K562 (cell line): ENCODE measurements around the gene TRIM38. TPM values are rescaled to one million over a fixed set of nuclear protein-coding genes. Genes with fewer than 3 reads are reported as not detected.

Source experiments
- C11orf30 ChIP-seq: fragments of 450-650 bp; IDR thresholded peaks from 2 replicates; pipeline ENCODE4 v1.6.1; 2016; ENCODE audit warnings: low read depth, mild to moderate bottlenecking
- CBFA2T3 ChIP-seq: fragments of 450-650 bp; IDR thresholded peaks from 2 replicates; pipeline ENCODE4 v1.6.1; 2017
- GTF2A2 ChIP-seq: IDR thresholded peaks from 2 replicates; pipeline ENCODE4 v1.6.1; 2016; ENCODE audit warnings: mild to moderate bottlenecking, missing genetic modification characterization, missing compliant biosample characterization
- KDM5B ChIP-seq: fragments of 200-600 bp; sonication (generic); IDR thresholded peaks from 2 replicates; pipeline ENCODE4 v1.6.1; 2012; ENCODE audit warnings: low read depth, mild to moderate bottlenecking, moderate library complexity, low read length, control low read depth, inconsistent platforms; ENCODE audit not compliant: insufficient replicate concordance
- KHSRP ChIP-seq: fragments of 450-650 bp; IDR thresholded peaks from 2 replicates; pipeline ENCODE4 v1.6.1; 2017
- KLF6 ChIP-seq: fragments of 250-450 bp; sonication (Bioruptor Pico); IDR thresholded peaks from 2 replicates; pipeline ENCODE4 v1.4.0; 2020; ENCODE audit warnings: mild to moderate bottlenecking, moderate library complexity, borderline replicate concordance
- POLR2AphosphoS2 ChIP-seq: IDR thresholded peaks from 2 replicates; pipeline ENCODE4 v1.6.1; 2012; ENCODE audit warnings: low read length, improper control_type of control experiment
- ZC3H11A ChIP-seq: IDR thresholded peaks from 2 replicates; pipeline ENCODE4 v1.6.1; 2012; ENCODE audit warnings: low read depth, low read length, improper control_type of control experiment
- ZNF57 ChIP-seq: fragments of 450-650 bp; formaldehyde crosslinking; IDR thresholded peaks from 2 replicates; pipeline ENCODE4 v1.4.0; 2020; ENCODE audit warnings: mild to moderate bottlenecking, moderate library complexity
- polyA plus RNA-seq, 8 experiments: library from polyadenylated mRNA; depleted of rRNA in 4 of 8; stranded (reverse) in 5 of 8; unstranded in 3 of 8; fragments of >200 nt; fragmentation: Nextera tagmentation in 2 of 8; fragmentation: Illumina TruSeq in 1 of 8; extraction: Ambion mirVana in 2 of 8; extraction: Trizol in 1 of 8; gene quantifications; 2 replicates each; pipeline versions ENCODE4 v1.2.1 to v1.2.3, GENCODE V29; 2011 to 2014; ENCODE audit warnings: inconsistent platforms in 1 of 8, missing spikeins in 1 of 8
- total RNA-seq, 7 experiments: library from RNA; depleted of rRNA in 6 of 7; stranded (reverse); fragments of >200 nt in 6 of 7; fragmentation: Illumina TruSeq in 2 of 7; extraction: Trizol in 2 of 7; gene quantifications; 2 replicates each; pipeline versions ENCODE4 v1.2.1 to v1.2.3, GENCODE V29; 2011 to 2021; ENCODE audit warnings: low replicate concordance in 1 of 7
- TF ChIP-seq, protein P1 (sequence below): fragments of 450-650 bp; formaldehyde crosslinking; IDR thresholded peaks from 2 replicates; pipeline ENCODE4 v1.4.0; 2020; ENCODE audit warnings: mild to moderate bottlenecking, moderate library complexity
- TF ChIP-seq, protein P2 (sequence below): fragments of 450-650 bp; IDR thresholded peaks from 2 replicates; pipeline ENCODE4 v1.6.1; 2016; ENCODE audit warnings: missing biosample characterization, missing genetic modification characterization
- TF ChIP-seq, protein P3 (sequence below), 2 experiments: fragments of 450-650 bp; formaldehyde crosslinking in 1 of 2; IDR thresholded peaks; 2 replicates each; pipeline versions ENCODE4 v1.4.0 to v1.6.1; 2014 to 2020; ENCODE audit warnings: mild to moderate bottlenecking in 2 of 2, borderline replicate concordance in 1 of 2, low read depth in 1 of 2

Gene TRIM38
- total and polyA plus RNA-seq, 9 of the 15 experiments (the other 6 are each of a cell fraction or from before 2014, with no cell fraction given) = 1.7 to 6.7 (median 6.3) TPM

DNA sequence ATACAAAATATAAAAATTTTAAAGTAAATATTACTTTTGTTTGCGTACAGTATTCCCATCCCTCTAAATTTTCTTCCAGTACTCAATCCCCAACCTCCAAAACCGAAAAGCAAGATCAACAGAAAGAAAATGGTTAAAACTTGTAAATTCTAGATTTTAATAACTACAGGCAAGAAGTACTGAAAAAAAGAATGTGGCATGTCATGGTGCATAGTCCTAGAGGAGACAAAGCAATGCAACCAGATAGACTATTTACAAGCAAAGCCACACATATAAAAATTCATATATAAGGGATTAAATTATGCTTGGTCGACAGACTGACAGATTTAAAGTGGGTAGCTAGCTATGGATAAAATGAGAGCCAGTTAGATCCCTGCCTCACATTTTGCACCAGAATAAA is 68.1 kb downstream of the TRIM38 start (continued):
- TF ChIP-seq, protein P1, sequence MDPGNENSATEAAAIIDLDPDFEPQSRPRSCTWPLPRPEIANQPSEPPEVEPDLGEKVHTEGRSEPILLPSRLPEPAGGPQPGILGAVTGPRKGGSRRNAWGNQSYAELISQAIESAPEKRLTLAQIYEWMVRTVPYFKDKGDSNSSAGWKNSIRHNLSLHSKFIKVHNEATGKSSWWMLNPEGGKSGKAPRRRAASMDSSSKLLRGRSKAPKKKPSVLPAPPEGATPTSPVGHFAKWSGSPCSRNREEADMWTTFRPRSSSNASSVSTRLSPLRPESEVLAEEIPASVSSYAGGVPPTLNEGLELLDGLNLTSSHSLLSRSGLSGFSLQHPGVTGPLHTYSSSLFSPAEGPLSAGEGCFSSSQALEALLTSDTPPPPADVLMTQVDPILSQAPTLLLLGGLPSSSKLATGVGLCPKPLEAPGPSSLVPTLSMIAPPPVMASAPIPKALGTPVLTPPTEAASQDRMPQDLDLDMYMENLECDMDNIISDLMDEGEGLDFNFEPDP (CRISPR knock-in tag) = 0 out of 2 replicates have a peak, but pooled peaks have one; percentile 2
- no peak for TF ChIP-seq KDM5B
- no peak for TF ChIP-seq GTF2A2
- peak; percentile 41; the same call in 1 of the 2 replicates for TF ChIP-seq POLR2AphosphoS2
- no peak for TF ChIP-seq ZC3H11A
- TF ChIP-seq, protein P2, sequence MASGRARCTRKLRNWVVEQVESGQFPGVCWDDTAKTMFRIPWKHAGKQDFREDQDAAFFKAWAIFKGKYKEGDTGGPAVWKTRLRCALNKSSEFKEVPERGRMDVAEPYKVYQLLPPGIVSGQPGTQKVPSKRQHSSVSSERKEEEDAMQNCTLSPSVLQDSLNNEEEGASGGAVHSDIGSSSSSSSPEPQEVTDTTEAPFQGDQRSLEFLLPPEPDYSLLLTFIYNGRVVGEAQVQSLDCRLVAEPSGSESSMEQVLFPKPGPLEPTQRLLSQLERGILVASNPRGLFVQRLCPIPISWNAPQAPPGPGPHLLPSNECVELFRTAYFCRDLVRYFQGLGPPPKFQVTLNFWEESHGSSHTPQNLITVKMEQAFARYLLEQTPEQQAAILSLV = no peak
- 0 out of 2 replicates have a peak, but pooled peaks have one; percentile 6 for TF ChIP-seq C11orf30
- no peak for TF ChIP-seq CBFA2T3
- TF ChIP-seq KLF6 = no peak
- TF ChIP-seq KHSRP = no peak; the same call in 1 of the 2 replicates
- TF ChIP-seq ZNF57 (CRISPR knock-in tag) = 0 out of 2 replicates have a peak, but pooled peaks have one; percentile 58
- TF ChIP-seq, protein P3, sequence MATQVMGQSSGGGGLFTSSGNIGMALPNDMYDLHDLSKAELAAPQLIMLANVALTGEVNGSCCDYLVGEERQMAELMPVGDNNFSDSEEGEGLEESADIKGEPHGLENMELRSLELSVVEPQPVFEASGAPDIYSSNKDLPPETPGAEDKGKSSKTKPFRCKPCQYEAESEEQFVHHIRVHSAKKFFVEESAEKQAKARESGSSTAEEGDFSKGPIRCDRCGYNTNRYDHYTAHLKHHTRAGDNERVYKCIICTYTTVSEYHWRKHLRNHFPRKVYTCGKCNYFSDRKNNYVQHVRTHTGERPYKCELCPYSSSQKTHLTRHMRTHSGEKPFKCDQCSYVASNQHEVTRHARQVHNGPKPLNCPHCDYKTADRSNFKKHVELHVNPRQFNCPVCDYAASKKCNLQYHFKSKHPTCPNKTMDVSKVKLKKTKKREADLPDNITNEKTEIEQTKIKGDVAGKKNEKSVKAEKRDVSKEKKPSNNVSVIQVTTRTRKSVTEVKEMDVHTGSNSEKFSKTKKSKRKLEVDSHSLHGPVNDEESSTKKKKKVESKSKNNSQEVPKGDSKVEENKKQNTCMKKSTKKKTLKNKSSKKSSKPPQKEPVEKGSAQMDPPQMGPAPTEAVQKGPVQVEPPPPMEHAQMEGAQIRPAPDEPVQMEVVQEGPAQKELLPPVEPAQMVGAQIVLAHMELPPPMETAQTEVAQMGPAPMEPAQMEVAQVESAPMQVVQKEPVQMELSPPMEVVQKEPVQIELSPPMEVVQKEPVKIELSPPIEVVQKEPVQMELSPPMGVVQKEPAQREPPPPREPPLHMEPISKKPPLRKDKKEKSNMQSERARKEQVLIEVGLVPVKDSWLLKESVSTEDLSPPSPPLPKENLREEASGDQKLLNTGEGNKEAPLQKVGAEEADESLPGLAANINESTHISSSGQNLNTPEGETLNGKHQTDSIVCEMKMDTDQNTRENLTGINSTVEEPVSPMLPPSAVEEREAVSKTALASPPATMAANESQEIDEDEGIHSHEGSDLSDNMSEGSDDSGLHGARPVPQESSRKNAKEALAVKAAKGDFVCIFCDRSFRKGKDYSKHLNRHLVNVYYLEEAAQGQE (IDR thresholded peaks at IDR 0.05; ENCODE audit: borderline replicate concordance) = no peak
- TF ChIP-seq, protein P3 (CRISPR knock-in tag; IDR thresholded peaks at IDR 0.05; ENCODE audit: low read depth) = no peak
- TF ChIP-seq, all 486 proteins: peak for 39
